ES-I3 (cell line): ENCODE measurements around the gene CLBA1.
"Not testable (repeated sequence)": the region's sequence is repeated elsewhere in the genome, so short reads cannot be mapped to it uniquely, and the experiment has no call there.

Experiments
- H3K36me3 ChIP-seq: 2 replicates; pipeline ENCODE4 v1.6.1; 2013; ENCODE audit warnings: mild to moderate bottlenecking, low read length, control low read depth, moderate library complexity; ENCODE audit not compliant: insufficient read depth
- H3K4me1 ChIP-seq: 2 replicates; pipeline ENCODE4 v1.6.1; 2013; ENCODE audit warnings: mild to moderate bottlenecking, control low read depth, low read length; ENCODE audit not compliant: insufficient read depth
- H3K9ac ChIP-seq: 2 replicates; pipeline ENCODE4 v1.6.1; 2013; ENCODE audit warnings: low read depth, mild to moderate bottlenecking, low read length, moderate library complexity
- H3K9me3 ChIP-seq: 2 replicates; pipeline ENCODE4 v1.6.1; 2013; ENCODE audit warnings: mild to moderate bottlenecking, low read length, moderate library complexity; ENCODE audit not compliant: control insufficient read depth, insufficient read depth

The CLBA1 gene

GRCh38 chr14:104944016-104944308 is 41.6 kb upstream of the CLBA1 start:
- H3K4me1 ChIP-seq, H3K36me3 ChIP-seq, H3K9ac ChIP-seq, H3K9me3 ChIP-seq: not testable (repeated sequence)

- H3K36me3 ChIP-seq, H3K9ac ChIP-seq, H3K4me1 ChIP-seq, H3K9me3 ChIP-seq: not testable (repeated sequence)
These were observed 41.0 kb upstream of the CLBA1 start for GRCh38 chr14:104944436-104945205.

GRCh38 chr14:104945266-104945665 is 40.3 kb upstream of the CLBA1 start:
- not testable (repeated sequence) for H3K36me3 ChIP-seq, H3K4me1 ChIP-seq, H3K9me3 ChIP-seq, H3K9ac ChIP-seq

- not testable (repeated sequence) for H3K9me3 ChIP-seq, H3K36me3 ChIP-seq, H3K9ac ChIP-seq, H3K4me1 ChIP-seq
These were observed 39.3 kb upstream of the CLBA1 start for GRCh38 chr14:104945986-104946965.

- H3K9me3 ChIP-seq, H3K36me3 ChIP-seq, H3K9ac ChIP-seq, H3K4me1 ChIP-seq: not testable (repeated sequence)
These were observed 38.4 kb upstream of the CLBA1 start for GRCh38 chr14:104947201-104947600.

- not testable (repeated sequence) for H3K4me1 ChIP-seq, H3K36me3 ChIP-seq, H3K9me3 ChIP-seq, H3K9ac ChIP-seq
These were observed 37.5 kb upstream of the CLBA1 start for GRCh38 chr14:104947881-104948735.

GRCh38 chr14:104948736-104949031 is 36.9 kb upstream of the CLBA1 start:
- Histone ChIP-seq H3K4me1 (no peaks in the 10 kb centered on the region), H3K36me3 (no peaks in the 10 kb centered on the region; the same call in 1 of the 2 replicates), H3K9me3 (no peaks in the 10 kb centered on the region), H3K9ac (no peak overlapping the region)

- H3K4me1 ChIP-seq, H3K36me3 ChIP-seq, H3K9me3 ChIP-seq, H3K9ac ChIP-seq: not testable (repeated sequence)
These were observed 36.1 kb upstream of the CLBA1 start for GRCh38 chr14:104949406-104949955.

GRCh38 chr14:104950021-104950420 is 35.6 kb upstream of the CLBA1 start:
- H3K9me3 ChIP-seq = no peaks in the 10 kb centered on the region
- no peaks in the 10 kb centered on the region for H3K4me1 ChIP-seq
- H3K9ac ChIP-seq = no peak overlapping the region
- H3K36me3 ChIP-seq = no peaks in the 10 kb centered on the region; the same call in 1 of the 2 replicates

GRCh38 chr14:104950701-104951100 is 34.9 kb upstream of the CLBA1 start:
- not testable (repeated sequence) for H3K4me1 ChIP-seq, H3K36me3 ChIP-seq, H3K9ac ChIP-seq, H3K9me3 ChIP-seq

- H3K4me1 ChIP-seq, H3K9me3 ChIP-seq, H3K9ac ChIP-seq, H3K36me3 ChIP-seq: not testable (repeated sequence)
These were observed 33.5 kb upstream of the CLBA1 start for GRCh38 chr14:104951863-104952657.

GRCh38 chr14:104953097-104953496 is 32.5 kb upstream of the CLBA1 start:
- no peaks in the 10 kb centered on the region for H3K4me1 ChIP-seq
- H3K36me3 ChIP-seq = no peaks in the 10 kb centered on the region; the same call in 1 of the 2 replicates
- H3K9ac ChIP-seq = no peak overlapping the region
- no peaks in the 10 kb centered on the region for H3K9me3 ChIP-seq

- H3K36me3 ChIP-seq = no peaks in the 10 kb centered on the region; the same call in 1 of the 2 replicates
These were observed 31.5 kb upstream of the CLBA1 start for GRCh38 chr14:104953896-104954656.

More at GRCh38 chr14:104953896-104954656, 31.5 kb upstream of the CLBA1 start:
- H3K9ac ChIP-seq = no peak overlapping the region
- no peaks in the 10 kb centered on the region for H3K9me3 ChIP-seq
- no peaks in the 10 kb centered on the region for H3K4me1 ChIP-seq
